GM15510 (cell line): ENCODE measurements around the gene TCEA3.
A peak's percentile ranks its signal among the peaks of the same experiment; 100 is the strongest.

Source experiments
- POLR2A ChIP-seq: IDR thresholded peaks from 3 replicates; pipeline ENCODE4 v1.6.1; 2011; ENCODE audit warnings: borderline replicate concordance; ENCODE audit not compliant: insufficient read length; ENCODE audit errors: extremely low read depth

The TCEA3 gene

GRCh38 chr1:23371987-23372880 lies 52.3 kb downstream of the TCEA3 start:
- TF ChIP-seq POLR2A = no peak

GRCh38 chr1:23370709-23371584 lies 53.6 kb downstream of the TCEA3 start:
- no peak for TF ChIP-seq POLR2A

GRCh38 chr1:23370330-23370708 lies 54.2 kb downstream of the TCEA3 start:
- no peak for TF ChIP-seq POLR2A

GRCh38 chr1:23369335-23370013 lies 55.1 kb downstream of the TCEA3 start, which contains the start of gene ZNF436:
ZNF436 (minus strand) TSS chr1:23369836; CDS start chr1:23368005, 1,831 bp downstream.
- TF ChIP-seq POLR2A = no peak

- TF ChIP-seq POLR2A = peak; percentile 86
These were observed 55.8 kb downstream of the TCEA3 start for GRCh38 chr1:23368562-23369334.

GRCh38 chr1:23367791-23368561 lies 56.6 kb downstream of the TCEA3 start:
- TF ChIP-seq POLR2A = peak; percentile 79

- TF ChIP-seq POLR2A = no peak
These were observed 57.1 kb downstream of the TCEA3 start for GRCh38 chr1:23367451-23367790.

- TF ChIP-seq POLR2A = no peak
These were observed 58.0 kb downstream of the TCEA3 start for GRCh38 chr1:23366598-23366997.

GRCh38 chr1:23366146-23366545 lies 58.4 kb downstream of the TCEA3 start:
- no peak for TF ChIP-seq POLR2A

- TF ChIP-seq POLR2A = no peak
These were observed 62.3 kb downstream of the TCEA3 start for GRCh38 chr1:23362218-23362713.

- no peak for TF ChIP-seq POLR2A
These were observed 66.2 kb downstream of the TCEA3 start for GRCh38 chr1:23358310-23358875.

- TF ChIP-seq POLR2A = no peak
These were observed 67.2 kb downstream of the TCEA3 start for GRCh38 chr1:23357138-23357908.

GRCh38 chr1:23356471-23357137 lies 67.9 kb downstream of the TCEA3 start:
- no peak for TF ChIP-seq POLR2A
